Smooth muscle cell (in vitro differentiated cells): ENCODE results near the gene NELFB. TPM values are rescaled to one million over a fixed set of nuclear protein-coding genes. Genes with fewer than 3 reads are reported as not detected.

Experiments used
- DNase-seq: peaks from one replicate; lab custom pipeline; 2025; ENCODE audit not compliant: unreplicated experiment; lab: John Stamatoyannopoulos, UW
- H2AFZ ChIP-seq: fragments of 200-600 bp; sonication (generic); 2 replicates; pipeline ENCODE4 v1.6.0; 2016; ENCODE audit warnings: antibody characterized with exemption, low read depth, mild to moderate bottlenecking
- H3F3A ChIP-seq: fragments of 200-600 bp; sonication (generic); 2 replicates; pipeline ENCODE4 v1.6.0; 2017; ENCODE audit warnings: antibody characterized with exemption, low read depth
- H3K27ac ChIP-seq: fragments of 200-600 bp; sonication (generic); 2 replicates; pipeline ENCODE4 v1.5.1; 2016; ENCODE audit warnings: low read depth, mild to moderate bottlenecking
- H3K27me3 ChIP-seq: fragments of 200-600 bp; sonication (generic); 2 replicates; pipeline ENCODE4 v1.6.1; 2016; ENCODE audit warnings: low read depth, mild to moderate bottlenecking
- H3K36me3 ChIP-seq: fragments of 200-600 bp; sonication (generic); 2 replicates; pipeline ENCODE4 v1.5.1; 2016; ENCODE audit warnings: low read depth
- H3K4me1 ChIP-seq: fragments of 200-600 bp; sonication (generic); 2 replicates; pipeline ENCODE4 v1.5.1; 2016; ENCODE audit warnings: low read depth
- H3K4me2 ChIP-seq: fragments of 200-600 bp; sonication (generic); 2 replicates; pipeline ENCODE4 v1.6.0; 2016; ENCODE audit warnings: mild to moderate bottlenecking
- H3K4me3 ChIP-seq: fragments of 200-600 bp; sonication (generic); 2 replicates; pipeline ENCODE4 v1.5.1; 2016; ENCODE audit warnings: mild to moderate bottlenecking
- H3K79me2 ChIP-seq: fragments of 200-600 bp; sonication (generic); 2 replicates; pipeline ENCODE4 v1.6.0; 2016; ENCODE audit warnings: low read depth, mild to moderate bottlenecking
- H3K9ac ChIP-seq: fragments of 200-600 bp; sonication (generic); 2 replicates; pipeline ENCODE4 v1.6.0; 2016; ENCODE audit warnings: low read depth
- H3K9me3 ChIP-seq: fragments of 200-600 bp; sonication (generic); replicated peaks from 2 replicates; pipeline ENCODE4 v1.5.1; 2016; ENCODE audit warnings: low read depth
- H4K20me1 ChIP-seq: fragments of 200-600 bp; sonication (generic); 2 replicates; pipeline ENCODE4 v1.6.0; 2016; ENCODE audit warnings: low read depth
- CTCF ChIP-seq: fragments of 200-600 bp; sonication (generic); IDR thresholded peaks from 2 replicates; pipeline ENCODE4 v1.5.1; 2017; ENCODE audit warnings: borderline replicate concordance, mild to moderate bottlenecking, antibody characterized with exemption; ENCODE audit not compliant: insufficient read depth, poor library complexity, severe bottlenecking
- WGBS: methylation state at CpG from one replicate; pipeline ENCODE4 v1.1.7; 2016; ENCODE audit warnings: low lambda C conversion rate; 5-methylcytosine and 5-hydroxymethylcytosine counted together
- polyA plus RNA-seq: library from polyadenylated mRNA; unstranded; fragments of >200 nt; fragmentation: Nextera tagmentation; extraction: Ambion mirVana; gene quantifications from 2 replicates; pipeline ENCODE4 v1.2.1, GENCODE V29; 2016
- total RNA-seq: library from RNA; depleted of rRNA; stranded (reverse); fragments of >200 nt; gene quantifications from 2 replicates; pipeline ENCODE4 v1.2.3, GENCODE V29; 2014

Gene NELFB
- total and polyA plus RNA-seq, 2 experiments from 2014 or later = 23.3 to 60.9 TPM

GRCh38 chr9:137231372-137232039 is 23.6 kb upstream of the NELFB start:
- Histone ChIP-seq H3K36me3 (no peaks in the 10 kb centered on the region), H3K4me1 (peaks cover 4% of the 10 kb centered on the region), H3K79me2 (no peaks in the 10 kb centered on the region), H3F3A (no peaks in the 10 kb centered on the region), H3K27ac (no peak overlapping the region), H3K9ac (no peak overlapping the region), H4K20me1 (peaks cover 6% of the 10 kb centered on the region), H3K4me3 (no peak overlapping the region), H3K9me3 (no peaks in the 10 kb centered on the region), H2AFZ (no peak overlapping the region), H3K27me3 (no peaks in the 10 kb centered on the region), H3K4me2 (no peak overlapping the region)
- 94% methylated on average over 22 of the region's 23 CpGs for WGBS
- TF ChIP-seq CTCF = no peak
- DNase-seq = no peak

DNA sequence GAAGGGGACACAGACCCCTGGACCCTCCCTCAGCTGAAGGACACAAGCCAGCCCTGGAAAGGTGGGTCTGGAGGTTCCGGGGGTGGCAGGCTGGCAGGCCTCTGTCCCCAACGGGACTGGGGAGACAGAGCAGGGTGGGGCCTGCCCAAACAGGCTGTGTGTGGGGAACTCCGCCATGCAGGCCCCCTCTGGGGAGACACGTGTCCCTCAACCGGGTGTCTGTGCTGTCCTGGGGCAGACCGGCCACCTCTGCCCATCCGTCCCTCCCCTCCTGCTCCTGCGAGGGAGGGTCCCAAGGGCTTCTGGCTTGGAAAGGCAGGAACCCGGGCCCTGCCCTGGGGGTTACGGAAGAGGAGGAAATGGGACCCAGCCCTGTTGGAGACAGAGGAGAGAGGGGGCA is 23.0 kb upstream of the NELFB start:
- TF ChIP-seq CTCF = no peak
- Histone ChIP-seq H4K20me1 (peaks cover 11% of the 10 kb centered on the region), H3K4me3 (no peak overlapping the region), H3K27ac (no peak overlapping the region), H3K79me2 (no peaks in the 10 kb centered on the region), H3K9me3 (no peaks in the 10 kb centered on the region), H3K9ac (no peak overlapping the region), H3K4me1 (peaks cover 7% of the 10 kb centered on the region), H3K27me3 (no peaks in the 10 kb centered on the region), H3K36me3 (no peaks in the 10 kb centered on the region), H3K4me2 (no peak overlapping the region), H3F3A (no peaks in the 10 kb centered on the region), H2AFZ (no peak overlapping the region)
- 93% methylated on average over 10 of the region's 10 CpGs for WGBS
- no peak for DNase-seq

- H3K36me3 ChIP-seq = no peaks in the 10 kb centered on the region
- H3K27me3 ChIP-seq = no peaks in the 10 kb centered on the region
- no peak for TF ChIP-seq CTCF
- H3K4me2 ChIP-seq = no peak overlapping the region
- no peak overlapping the region for H3K27ac ChIP-seq
- peaks cover 7% of the 10 kb centered on the region for H3K4me1 ChIP-seq
- H4K20me1 ChIP-seq = peaks cover 12% of the 10 kb centered on the region
- H2AFZ ChIP-seq = no peak overlapping the region
- 95% methylated on average over 24 of the region's 24 CpGs for WGBS
- H3K9me3 ChIP-seq = no peaks in the 10 kb centered on the region
- no peak overlapping the region for H3K4me3 ChIP-seq
- H3F3A ChIP-seq = no peaks in the 10 kb centered on the region
- H3K9ac ChIP-seq = no peak overlapping the region
- no peaks in the 10 kb centered on the region for H3K79me2 ChIP-seq
- no peak for DNase-seq
Measured at GRCh38 chr9:137232510-137232909, 22.6 kb upstream of the NELFB start.

- Histone ChIP-seq H3K79me2 (peaks cover 1% of the 10 kb centered on the region), H2AFZ (no peak overlapping the region), H3K4me3 (no peak overlapping the region), H4K20me1 (peaks cover 16% of the 10 kb centered on the region), H3K9me3 (no peaks in the 10 kb centered on the region), H3K27ac (no peak overlapping the region), H3K36me3 (no peaks in the 10 kb centered on the region), H3F3A (no peaks in the 10 kb centered on the region), H3K27me3 (no peaks in the 10 kb centered on the region), H3K4me2 (no peak overlapping the region), H3K4me1 (peaks cover 7% of the 10 kb centered on the region), H3K9ac (no peak overlapping the region)
- TF ChIP-seq CTCF = no peak
- WGBS = 91% methylated on average over 19 of the region's 40 CpGs
- no peak for DNase-seq
Measured at GRCh38 chr9:137233143-137233980, 21.8 kb upstream of the NELFB start.
